Endothelial cell of umbilical vein (primary cell): ENCODE data around the gene PRIM2.
"Not testable (repeated sequence)": the region's sequence is repeated elsewhere in the genome, so short reads cannot be mapped to it uniquely, and the experiment has no call there.

Experiments
- CTCF ChIP-seq, 2 donors: IDR thresholded peaks; 1 replicate in 1 of 2; 2 replicates in 1 of 2; pipeline ENCODE4 v1.5.1; 2011; ENCODE audit warnings: low read length in 2 of 2, mild to moderate bottlenecking in 2 of 2, moderate library complexity in 2 of 2, control low read depth in 1 of 2, inconsistent platforms in 1 of 2, low read depth in 1 of 2; ENCODE audit not compliant: insufficient read depth in 1 of 2; ENCODE audit errors: extremely low read depth in 1 of 2
- POLR2AphosphoS5 ChIP-seq: IDR thresholded peaks from 2 replicates; pipeline ENCODE4 v1.6.1; 2012; ENCODE audit warnings: low read depth, mild to moderate bottlenecking, control low read depth, low read length, moderate library complexity; ENCODE audit not compliant: insufficient read depth
- TF ChIP-seq, protein P1 (sequence below): IDR thresholded peaks from 2 replicates; pipeline ENCODE4 v1.6.1; 2011; ENCODE audit not compliant: insufficient read depth, insufficient read length

- TF ChIP-seq, protein P1, sequence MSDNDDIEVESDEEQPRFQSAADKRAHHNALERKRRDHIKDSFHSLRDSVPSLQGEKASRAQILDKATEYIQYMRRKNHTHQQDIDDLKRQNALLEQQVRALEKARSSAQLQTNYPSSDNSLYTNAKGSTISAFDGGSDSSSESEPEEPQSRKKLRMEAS: not testable (repeated sequence)
- not testable (repeated sequence) for TF ChIP-seq CTCF (IDR thresholded peaks at IDR 0.05; ENCODE audit: extremely low read depth in 1 of 2, insufficient read depth in 1 of 2, low read depth in 1 of 2, low read length in 2 of 2); POLR2AphosphoS5
Observed at GRCh38 chr6:57390818-57391217, 73.4 kb downstream of the PRIM2 start.
